Endothelial cell of umbilical vein (primary cell): Measurements from ENCODE around the gene TESMIN. TPM values are rescaled to one million over a fixed set of nuclear protein-coding genes. Genes with fewer than 3 reads are reported as not detected.

Experiments used
- BruUV-seq: library from RNA; stranded (reverse); fragments of 400-500 nt; replicated peaks from 2 replicates; lab custom pipeline; 2021; lab: Mats Ljungman, UMichigan
- CTCF ChIA-PET: fragments of 300-600, 350-600 bp; sonication (Branson Sonifier 250); formaldehyde crosslinking; loops from one replicate; lab custom pipeline; 2021; ENCODE audit warnings: antibody characterized with exemption, inconsistent platforms; lab: Charles Lee
- POLR2A ChIA-PET: fragments of 300-600, 350-600 bp; sonication (Branson Sonifier 250); formaldehyde crosslinking; loops from one replicate; lab custom pipeline; 2021; ENCODE audit warnings: antibody characterized with exemption, inconsistent platforms; lab: Charles Lee
- DNase-seq: peaks from one replicate; pipeline ENCODE4 v3.0.0-alpha.2; 2011; ENCODE audit warnings: low read depth, low spot score
- FAIRE-seq: peaks from 2 replicates; lab custom pipeline; 2011; peaks lifted over from hg19 to GRCh38; lab: Jason Lieb, UNC
- H2AFZ ChIP-seq: 2 replicates; pipeline ENCODE4 v1.6.0; 2012; ENCODE audit warnings: low read depth, low read length, control low read depth, inconsistent platforms
- H3K27ac ChIP-seq: 2 replicates; pipeline ENCODE4 v1.5.1; 2011; ENCODE audit warnings: low read depth, mild to moderate bottlenecking, control low read depth, low read length, moderate library complexity; ENCODE audit not compliant: insufficient read depth
- H3K27me3 ChIP-seq, 2 experiments: 2 replicates each; pipeline versions ENCODE4 v1.6.0 to v1.6.1; 2011; ENCODE audit warnings: low read length in 2 of 2, mixed read lengths in 1 of 2; ENCODE audit not compliant: control insufficient read depth in 2 of 2, insufficient read depth in 2 of 2
- H3K36me3 ChIP-seq, 2 experiments: 2 replicates in 1 of 2; 3 replicates in 1 of 2; pipeline ENCODE4 v1.5.1; 2011; ENCODE audit warnings: low read length in 2 of 2, mild to moderate bottlenecking in 1 of 2, moderate library complexity in 1 of 2; ENCODE audit not compliant: control insufficient read depth in 2 of 2, insufficient read depth in 2 of 2; ENCODE audit errors: extremely low read depth in 1 of 2
- H3K4me1 ChIP-seq: 3 replicates; pipeline ENCODE4 v1.5.1; 2011; ENCODE audit warnings: mild to moderate bottlenecking, low read length; ENCODE audit not compliant: control insufficient read depth, insufficient read depth; ENCODE audit errors: extremely low read depth
- H3K4me2 ChIP-seq: 2 replicates; pipeline ENCODE4 v1.6.1; 2011; ENCODE audit warnings: low read length, control low read depth, mixed read lengths; ENCODE audit not compliant: insufficient read depth
- H3K4me3 ChIP-seq, 3 experiments: fragments of 200-600 bp in 1 of 3; sonication (generic), shearing (Covaris generic) in 1 of 3; replicated peaks in 1 of 3; 2 replicates each; pipeline ENCODE4 v1.5.1; 2011 to 2016; ENCODE audit warnings: control low read depth in 3 of 3, low read length in 3 of 3, mild to moderate bottlenecking in 2 of 3, inconsistent platforms in 1 of 3, low read depth in 1 of 3, moderate library complexity in 1 of 3; ENCODE audit not compliant: insufficient read depth in 1 of 3
- H3K79me2 ChIP-seq: 2 replicates; pipeline ENCODE4 v1.6.0; 2012; ENCODE audit warnings: low read length, inconsistent platforms; ENCODE audit not compliant: control insufficient read depth, insufficient read depth
- H3K9ac ChIP-seq: replicated peaks from 2 replicates; pipeline ENCODE3; 2011; ENCODE audit warnings: low read length, control low read depth; ENCODE audit not compliant: insufficient read depth; ENCODE audit errors: extremely low read depth
- H3K9me1 ChIP-seq: replicated peaks from 3 replicates; pipeline ENCODE4 v1.6.0; 2011; ENCODE audit warnings: mild to moderate bottlenecking, low read length; ENCODE audit not compliant: control insufficient read depth, insufficient read depth; ENCODE audit errors: extremely low read depth
- H3K9me3 ChIP-seq: replicated peaks from 2 replicates; pipeline ENCODE4 v1.5.1; 2012; ENCODE audit warnings: low read length, inconsistent platforms; ENCODE audit not compliant: control insufficient read depth, insufficient read depth
- H4K20me1 ChIP-seq: replicated peaks from 2 replicates; pipeline ENCODE3; 2011; ENCODE audit warnings: mild to moderate bottlenecking, low read length; ENCODE audit not compliant: control insufficient read depth, insufficient read depth; ENCODE audit errors: extremely low read depth
- CTCF ChIP-seq, 2 donors: IDR thresholded peaks; 1 replicate in 1 of 2; 2 replicates in 1 of 2; pipeline ENCODE4 v1.5.1; 2011; ENCODE audit warnings: low read length in 2 of 2, mild to moderate bottlenecking in 2 of 2, moderate library complexity in 2 of 2, control low read depth in 1 of 2, inconsistent platforms in 1 of 2, low read depth in 1 of 2; ENCODE audit not compliant: insufficient read depth in 1 of 2; ENCODE audit errors: extremely low read depth in 1 of 2
- EZH2 ChIP-seq: IDR thresholded peaks from 2 replicates; pipeline ENCODE4 v1.6.1; 2012; ENCODE audit warnings: borderline replicate concordance, low read depth, mild to moderate bottlenecking, moderate library complexity, low read length, inconsistent platforms; ENCODE audit not compliant: severe bottlenecking
- FOS ChIP-seq: IDR thresholded peaks from 2 replicates; pipeline ENCODE4 v1.6.1; 2011; ENCODE audit warnings: mild to moderate bottlenecking, low read length, moderate library complexity, borderline replicate concordance; ENCODE audit not compliant: insufficient read depth
- GATA2 ChIP-seq: IDR thresholded peaks from 2 replicates; pipeline ENCODE4 v1.7.0; 2011; ENCODE audit warnings: low read depth, mild to moderate bottlenecking, moderate library complexity, mixed read lengths, low read length; ENCODE audit not compliant: insufficient read length, insufficient read depth
- JUN ChIP-seq: IDR thresholded peaks from 2 replicates; pipeline ENCODE4 v1.6.1; 2011; ENCODE audit warnings: borderline replicate concordance, low read depth; ENCODE audit not compliant: insufficient read length, insufficient read depth
- MAX ChIP-seq: IDR thresholded peaks from 2 replicates; pipeline ENCODE4 v1.6.1; 2011; ENCODE audit not compliant: insufficient read depth, insufficient read length
- MYC ChIP-seq: IDR thresholded peaks from one replicate; pipeline ENCODE4 v1.6.1; 2011; ENCODE audit warnings: mild to moderate bottlenecking, low read depth, low read length
- POLR2A ChIP-seq: IDR thresholded peaks from 2 replicates; pipeline ENCODE4 v1.6.1; 2012; ENCODE audit warnings: low read depth, mild to moderate bottlenecking, control low read depth, low read length
- POLR2AphosphoS5 ChIP-seq: IDR thresholded peaks from 2 replicates; pipeline ENCODE4 v1.6.1; 2012; ENCODE audit warnings: low read depth, mild to moderate bottlenecking, control low read depth, low read length, moderate library complexity; ENCODE audit not compliant: insufficient read depth
- dilution Hi-C: fragments of 300-500 bp; cut with MboI; formaldehyde crosslinking; loops from one replicate; pipeline ENCODE4 v1.15.0; 2019; ENCODE audit warnings: low sequenced_read_pairs; ENCODE audit not compliant: extremely low pct_ligation_motif_present
- intact Hi-C: fragments of 100-400 bp; cut with micrococcal nuclease; formaldehyde crosslinking; loops from one replicate; pipeline ENCODE4 v1.10.0; 2022
- polyA plus RNA-seq, 4 experiments: library from polyadenylated mRNA; depleted of rRNA in 3 of 4; stranded (reverse) in 3 of 4; unstranded in 1 of 4; fragments of >200 nt; gene quantifications; 2 replicates each; pipeline versions ENCODE4 v1.2.1 to v1.2.3, GENCODE V29; 2011 to 2012; ENCODE audit warnings: missing spikeins in 1 of 4
- total RNA-seq: library from RNA; stranded (reverse); gene quantifications from 2 replicates; pipeline ENCODE4 v1.2.3, GENCODE V29; 2021

Gene TESMIN
- total and polyA plus RNA-seq, 2 donors (not counting 3 experiments of a cell fraction or from before 2014, with no cell fraction given): 1.7 to 6.1 TPM

- FAIRE-seq: no peak
- intact Hi-C loops: loop anchor here (5.0 kb wide), 1 partner anchor 38 kb away; no protein-coding TSS in a partner anchor
- Histone ChIP-seq H3K27me3 (peaks cover 0 to 13% of the 10 kb centered on the region in 2 experiments), H4K20me1 (no peaks in the 10 kb centered on the region), H3K36me3 (no peaks in the 10 kb centered on the region), H3K27ac (no peak overlapping the region), H3K9ac (no peak overlapping the region), H3K79me2 (no peaks in the 10 kb centered on the region), H3K9me1 (no peaks in the 10 kb centered on the region), H3K4me2 (no peak overlapping the region), H3K4me1 (no peaks in the 10 kb centered on the region), H3K9me3 (no peaks in the 10 kb centered on the region), H2AFZ (no peak overlapping the region), H3K4me3 (no peak overlapping the region)
- BruUV-seq: no TSS peak
- no peak for DNase-seq
- CTCF ChIA-PET: interaction anchor here (1.3 to 2.2 kb wide), 4 partner anchors 12 to 60 kb away, joined by 5 to 10 read pairs (median 5); no protein-coding TSS in a partner anchor
- dilution Hi-C loops: no loop called here
- TF ChIP-seq POLR2A: no peak
- no peak for TF ChIP-seq FOS
- no peak for TF ChIP-seq CTCF (IDR thresholded peaks at IDR 0.05; ENCODE audit: extremely low read depth in 1 of 2, insufficient read depth in 1 of 2, low read depth in 1 of 2, low read length in 2 of 2)
- TF ChIP-seq MYC: no peak
- TF ChIP-seq EZH2: no peak
- TF ChIP-seq GATA2: no peak
- TF ChIP-seq POLR2AphosphoS5: no peak
- no peak for TF ChIP-seq MAX
- TF ChIP-seq JUN: no peak
- POLR2A ChIA-PET: no interaction called here
These were observed 61.3 kb downstream of the TESMIN start for GRCh38 chr11:68689737-68690625.
